ENCODE results near the gene RNF223. TPM values are rescaled to one million over a fixed set of nuclear protein-coding genes. Genes with fewer than 3 reads are reported as not detected.

The RNF223 gene
- total RNA-seq, 1 experiment from 2014 or later = 0.08 TPM

DNA sequence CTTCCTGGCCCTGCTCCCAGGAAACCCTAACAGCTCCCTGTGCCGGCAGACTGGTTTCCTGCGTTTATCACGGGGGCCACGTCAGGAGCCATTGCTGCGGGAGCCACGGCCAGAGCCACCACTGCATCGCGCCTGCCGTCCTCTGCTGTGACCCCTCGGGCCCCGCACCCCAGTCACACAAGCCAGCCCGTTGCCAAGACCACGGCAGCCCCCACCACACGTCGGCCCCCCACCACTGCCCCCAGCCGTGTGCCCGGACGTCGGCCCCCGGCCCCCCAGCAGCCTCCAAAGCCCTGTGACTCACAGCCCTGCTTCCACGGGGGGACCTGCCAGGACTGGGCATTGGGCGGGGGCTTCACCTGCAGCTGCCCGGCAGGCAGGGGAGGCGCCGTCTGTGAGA is 26.1 kb downstream of the RNF223 start:
- in situ Hi-C loops (cut with HindIII; ENCODE audit: low pct_unique_long_range_greater_than_20kb, low sequenced_read_pairs) (no loop called here), intact Hi-C loops (cut with micrococcal nuclease; ENCODE audit: unreplicated experiment) (no loop called here)
- Histone ChIP-seq H3K4me1 (ENCODE audit: control insufficient read depth, insufficient read depth, low read length) (no peaks in the 10 kb centered on the region), H3K9me3 (ENCODE audit: control insufficient read depth, insufficient read depth, low read depth, low read length) (no peaks in the 10 kb centered on the region), H3K4me3 (ENCODE audit: low read depth in 2 of 2, low read length in 2 of 2) (no peak overlapping the region), H3K36me3 (ENCODE audit: control insufficient read depth, insufficient read depth, low read length) (no peaks in the 10 kb centered on the region), H3K27ac (ENCODE audit: low read length) (no peak overlapping the region), H3K27me3 (ENCODE audit: control insufficient read depth, insufficient read depth, low read length) (no peaks in the 10 kb centered on the region)
- DNase-seq (ENCODE audit: low read depth, low spot score) (no peak), ATAC-seq (no peak)
- POLR2A ChIA-PET = no interaction called here
- CTCF ChIA-PET = no interaction called here
- TF ChIP-seq, protein P1, sequence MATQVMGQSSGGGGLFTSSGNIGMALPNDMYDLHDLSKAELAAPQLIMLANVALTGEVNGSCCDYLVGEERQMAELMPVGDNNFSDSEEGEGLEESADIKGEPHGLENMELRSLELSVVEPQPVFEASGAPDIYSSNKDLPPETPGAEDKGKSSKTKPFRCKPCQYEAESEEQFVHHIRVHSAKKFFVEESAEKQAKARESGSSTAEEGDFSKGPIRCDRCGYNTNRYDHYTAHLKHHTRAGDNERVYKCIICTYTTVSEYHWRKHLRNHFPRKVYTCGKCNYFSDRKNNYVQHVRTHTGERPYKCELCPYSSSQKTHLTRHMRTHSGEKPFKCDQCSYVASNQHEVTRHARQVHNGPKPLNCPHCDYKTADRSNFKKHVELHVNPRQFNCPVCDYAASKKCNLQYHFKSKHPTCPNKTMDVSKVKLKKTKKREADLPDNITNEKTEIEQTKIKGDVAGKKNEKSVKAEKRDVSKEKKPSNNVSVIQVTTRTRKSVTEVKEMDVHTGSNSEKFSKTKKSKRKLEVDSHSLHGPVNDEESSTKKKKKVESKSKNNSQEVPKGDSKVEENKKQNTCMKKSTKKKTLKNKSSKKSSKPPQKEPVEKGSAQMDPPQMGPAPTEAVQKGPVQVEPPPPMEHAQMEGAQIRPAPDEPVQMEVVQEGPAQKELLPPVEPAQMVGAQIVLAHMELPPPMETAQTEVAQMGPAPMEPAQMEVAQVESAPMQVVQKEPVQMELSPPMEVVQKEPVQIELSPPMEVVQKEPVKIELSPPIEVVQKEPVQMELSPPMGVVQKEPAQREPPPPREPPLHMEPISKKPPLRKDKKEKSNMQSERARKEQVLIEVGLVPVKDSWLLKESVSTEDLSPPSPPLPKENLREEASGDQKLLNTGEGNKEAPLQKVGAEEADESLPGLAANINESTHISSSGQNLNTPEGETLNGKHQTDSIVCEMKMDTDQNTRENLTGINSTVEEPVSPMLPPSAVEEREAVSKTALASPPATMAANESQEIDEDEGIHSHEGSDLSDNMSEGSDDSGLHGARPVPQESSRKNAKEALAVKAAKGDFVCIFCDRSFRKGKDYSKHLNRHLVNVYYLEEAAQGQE (IDR thresholded peaks at IDR 0.05; ENCODE audit: insufficient read depth in 1 of 2, low read depth in 2 of 2, low read length in 1 of 2) = no peak
- TF ChIP-seq, protein P2, sequence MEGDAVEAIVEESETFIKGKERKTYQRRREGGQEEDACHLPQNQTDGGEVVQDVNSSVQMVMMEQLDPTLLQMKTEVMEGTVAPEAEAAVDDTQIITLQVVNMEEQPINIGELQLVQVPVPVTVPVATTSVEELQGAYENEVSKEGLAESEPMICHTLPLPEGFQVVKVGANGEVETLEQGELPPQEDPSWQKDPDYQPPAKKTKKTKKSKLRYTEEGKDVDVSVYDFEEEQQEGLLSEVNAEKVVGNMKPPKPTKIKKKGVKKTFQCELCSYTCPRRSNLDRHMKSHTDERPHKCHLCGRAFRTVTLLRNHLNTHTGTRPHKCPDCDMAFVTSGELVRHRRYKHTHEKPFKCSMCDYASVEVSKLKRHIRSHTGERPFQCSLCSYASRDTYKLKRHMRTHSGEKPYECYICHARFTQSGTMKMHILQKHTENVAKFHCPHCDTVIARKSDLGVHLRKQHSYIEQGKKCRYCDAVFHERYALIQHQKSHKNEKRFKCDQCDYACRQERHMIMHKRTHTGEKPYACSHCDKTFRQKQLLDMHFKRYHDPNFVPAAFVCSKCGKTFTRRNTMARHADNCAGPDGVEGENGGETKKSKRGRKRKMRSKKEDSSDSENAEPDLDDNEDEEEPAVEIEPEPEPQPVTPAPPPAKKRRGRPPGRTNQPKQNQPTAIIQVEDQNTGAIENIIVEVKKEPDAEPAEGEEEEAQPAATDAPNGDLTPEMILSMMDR (IDR thresholded peaks at IDR 0.05) = no peak
- TF ChIP-seq POLR2AphosphoS5 (IDR thresholded peaks at IDR 0.05; ENCODE audit: low read depth, low read length) (no peak), SIN3A (IDR thresholded peaks at IDR 0.05; ENCODE audit: borderline replicate concordance, insufficient read depth, low read depth, low read length) (no peak), TCF7L2 (IDR thresholded peaks at IDR 0.05; ENCODE audit: low read depth, low read length) (no peak)
- BruUV-seq (replicated peaks) = no TSS peak

DNA sequence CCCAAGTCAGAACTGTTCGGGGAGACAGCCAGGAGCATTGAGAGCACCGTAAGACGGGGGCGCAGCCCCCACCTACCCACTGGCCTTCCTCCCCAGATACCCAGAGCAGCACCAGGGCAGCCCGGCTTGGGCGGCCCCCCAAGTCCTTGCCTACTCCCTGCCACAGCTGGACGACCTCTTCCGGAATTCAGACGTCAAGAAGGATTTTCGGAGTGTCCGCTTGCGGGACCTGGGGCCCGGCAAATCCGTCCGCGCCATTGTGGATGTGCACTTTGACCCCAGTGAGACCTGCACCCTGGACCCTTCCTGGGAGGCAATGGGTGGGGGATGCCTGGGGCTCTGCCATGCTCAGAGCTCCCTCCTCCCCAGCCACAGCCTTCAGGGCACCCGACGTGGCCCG is 26.7 kb downstream of the RNF223 start:
- no peaks in the 10 kb centered on the region for H3K9me3 ChIP-seq (ENCODE audit: control insufficient read depth, insufficient read depth, low read depth, low read length)
- H3K36me3 ChIP-seq (ENCODE audit: control insufficient read depth, insufficient read depth, low read length) = no peaks in the 10 kb centered on the region
- ChIA-PET POLR2A (no interaction called here), CTCF (no interaction called here)
- TSS peak; percentile 41 for BruUV-seq (replicated peaks)
- no peak overlapping the region for H3K27ac ChIP-seq (ENCODE audit: low read length)
- H3K27me3 ChIP-seq (ENCODE audit: control insufficient read depth, insufficient read depth, low read length) = no peaks in the 10 kb centered on the region
- no peak for DNase-seq (ENCODE audit: low read depth, low spot score)
- TF ChIP-seq SIN3A (IDR thresholded peaks at IDR 0.05; ENCODE audit: borderline replicate concordance, insufficient read depth, low read depth, low read length) = no peak
- TF ChIP-seq TCF7L2 (IDR thresholded peaks at IDR 0.05; ENCODE audit: low read depth, low read length) = no peak
- TF ChIP-seq, protein P2 (IDR thresholded peaks at IDR 0.05) = no peak
- TF ChIP-seq, protein P1 (IDR thresholded peaks at IDR 0.05; ENCODE audit: insufficient read depth in 1 of 2, low read depth in 2 of 2, low read length in 1 of 2) = no peak
- no peak for TF ChIP-seq POLR2AphosphoS5 (IDR thresholded peaks at IDR 0.05; ENCODE audit: low read depth, low read length)
- no peak overlapping the region for H3K4me3 ChIP-seq (ENCODE audit: low read depth in 2 of 2, low read length in 2 of 2)
- intact Hi-C loops (cut with micrococcal nuclease; ENCODE audit: unreplicated experiment) (no loop called here), in situ Hi-C loops (cut with HindIII; ENCODE audit: low pct_unique_long_range_greater_than_20kb, low sequenced_read_pairs) (no loop called here)
- no peak for ATAC-seq
- no peaks in the 10 kb centered on the region for H3K4me1 ChIP-seq (ENCODE audit: control insufficient read depth, insufficient read depth, low read length)

All from Panc1 (cell line).